DND-41 (cell line): ENCODE data around the gene MAN2B2.

Source experiments
- ATAC-seq: fragments of 200-7000 bp; cut with Tn5 transposase; 3 replicates; pipeline ENCODE4 v1.9.1; 2021; ENCODE audit warnings: low read depth; ENCODE audit not compliant: insufficient read depth
- DNase-seq: peaks from one replicate; pipeline ENCODE4 v3.0.0-alpha.2; 2020
- H2AFZ ChIP-seq: 2 replicates; pipeline ENCODE4 v1.6.0; 2012; ENCODE audit warnings: low read depth, low read length
- H3K27ac ChIP-seq: 2 replicates; pipeline ENCODE4 v1.5.1; 2012; ENCODE audit warnings: low read length, inconsistent platforms
- H3K27me3 ChIP-seq: fragments of 200-600 bp; sonication (generic); 2 replicates; pipeline ENCODE4 v1.6.0; 2012; ENCODE audit warnings: low read length, mild to moderate bottlenecking, inconsistent platforms; ENCODE audit not compliant: insufficient read depth, poor library complexity
- H3K36me3 ChIP-seq: 2 replicates; pipeline ENCODE4 v1.5.1; 2012; ENCODE audit warnings: low read length, inconsistent platforms; ENCODE audit not compliant: insufficient read depth
- H3K4me1 ChIP-seq: 2 replicates; pipeline ENCODE4 v1.5.1; 2012; ENCODE audit warnings: mild to moderate bottlenecking, low read length; ENCODE audit not compliant: insufficient read depth
- H3K4me2 ChIP-seq: 2 replicates; pipeline ENCODE4 v1.6.0; 2012; ENCODE audit warnings: mild to moderate bottlenecking, moderate library complexity, low read length, inconsistent platforms; ENCODE audit not compliant: insufficient read depth
- H3K4me3 ChIP-seq, 2 experiments: fragments of 200-600 bp in 1 of 2; shearing (Covaris generic) in 1 of 2; 2 replicates each; pipeline ENCODE4 v1.5.1; 2012 to 2016; ENCODE audit warnings: inconsistent platforms in 2 of 2, low read length in 2 of 2, mild to moderate bottlenecking in 2 of 2, low read depth in 1 of 2, moderate library complexity in 1 of 2
- H3K79me2 ChIP-seq: 2 replicates; pipeline ENCODE4 v1.6.0; 2012; ENCODE audit warnings: low read length, inconsistent platforms; ENCODE audit not compliant: insufficient read depth
- H3K9ac ChIP-seq: 2 replicates; pipeline ENCODE4 v1.6.0; 2012; ENCODE audit warnings: low read depth, mild to moderate bottlenecking, inconsistent platforms, low read length, moderate library complexity
- H3K9me3 ChIP-seq: 2 replicates; pipeline ENCODE4 v1.5.1; 2012; ENCODE audit warnings: low read length, moderate library complexity, mild to moderate bottlenecking, inconsistent platforms; ENCODE audit not compliant: insufficient read depth, severe bottlenecking
- H4K20me1 ChIP-seq: 2 replicates; pipeline ENCODE4 v1.6.0; 2012; ENCODE audit warnings: low read length; ENCODE audit not compliant: insufficient read depth
- EZH2 ChIP-seq: IDR thresholded peaks from 3 replicates; pipeline ENCODE4 v1.6.1; 2012; ENCODE audit warnings: borderline replicate concordance, low read depth, mild to moderate bottlenecking, moderate library complexity, low read length, inconsistent platforms; ENCODE audit not compliant: severe bottlenecking
- TF ChIP-seq, protein P1 (sequence below): IDR thresholded peaks from 2 replicates; pipeline ENCODE4 v1.5.1; 2012; ENCODE audit warnings: borderline replicate concordance, low read length, moderate library complexity, mild to moderate bottlenecking; ENCODE audit not compliant: poor library complexity, severe bottlenecking; ENCODE audit errors: extremely low read depth

Gene MAN2B2

DNA sequence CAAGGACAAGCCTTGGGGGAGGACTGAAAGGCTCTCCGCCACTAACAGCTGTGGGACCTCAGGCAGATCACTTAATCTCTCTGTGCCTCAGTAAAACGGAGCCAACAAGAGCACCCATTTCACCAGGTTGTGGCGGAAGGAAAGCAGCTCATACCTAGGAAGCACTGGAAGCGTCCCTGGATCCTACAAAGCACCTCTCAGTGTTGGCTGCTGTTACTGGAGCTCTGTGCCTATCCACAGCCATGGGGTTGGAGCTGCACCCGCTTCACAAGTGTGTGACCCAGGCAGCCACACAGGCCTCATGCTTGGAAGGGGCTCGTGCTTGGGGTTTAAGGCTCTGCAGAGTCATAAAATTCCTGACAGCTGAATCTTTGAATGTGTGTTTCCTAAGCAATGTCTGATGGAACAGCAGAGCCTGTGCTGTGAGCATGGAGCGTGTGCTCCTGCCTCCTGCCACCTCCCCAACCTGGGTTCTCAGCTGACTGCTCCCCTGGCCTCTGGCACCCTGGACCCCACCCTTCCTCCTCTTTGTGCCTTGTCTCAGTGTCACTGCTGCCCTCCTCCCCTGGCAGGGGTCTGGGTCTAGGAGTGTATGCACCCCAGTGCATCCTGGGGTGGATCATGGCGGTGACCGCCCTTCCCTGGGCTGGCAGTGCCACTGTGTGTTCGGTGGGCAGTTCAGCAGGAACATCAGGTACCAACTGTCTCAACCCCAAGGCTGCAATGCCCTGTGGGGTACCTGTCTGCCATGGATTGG lies 14.4 kb upstream of the MAN2B2 start:
- Histone ChIP-seq H2AFZ (no peak overlapping the region), H3K27me3 (no peaks in the 10 kb centered on the region), H3K9me3 (no peaks in the 10 kb centered on the region), H3K4me1 (no peaks in the 10 kb centered on the region), H3K9ac (no peak overlapping the region), H3K4me2 (no peak overlapping the region), H3K79me2 (no peaks in the 10 kb centered on the region), H3K36me3 (no peaks in the 10 kb centered on the region), H3K4me3 (no peak overlapping the region), H4K20me1 (peaks cover 3% of the 10 kb centered on the region; the same call in 1 of the 2 replicates), H3K27ac (no peak overlapping the region)
- no peak for DNase-seq
- TF ChIP-seq EZH2, result no peak
- TF ChIP-seq, protein P1, sequence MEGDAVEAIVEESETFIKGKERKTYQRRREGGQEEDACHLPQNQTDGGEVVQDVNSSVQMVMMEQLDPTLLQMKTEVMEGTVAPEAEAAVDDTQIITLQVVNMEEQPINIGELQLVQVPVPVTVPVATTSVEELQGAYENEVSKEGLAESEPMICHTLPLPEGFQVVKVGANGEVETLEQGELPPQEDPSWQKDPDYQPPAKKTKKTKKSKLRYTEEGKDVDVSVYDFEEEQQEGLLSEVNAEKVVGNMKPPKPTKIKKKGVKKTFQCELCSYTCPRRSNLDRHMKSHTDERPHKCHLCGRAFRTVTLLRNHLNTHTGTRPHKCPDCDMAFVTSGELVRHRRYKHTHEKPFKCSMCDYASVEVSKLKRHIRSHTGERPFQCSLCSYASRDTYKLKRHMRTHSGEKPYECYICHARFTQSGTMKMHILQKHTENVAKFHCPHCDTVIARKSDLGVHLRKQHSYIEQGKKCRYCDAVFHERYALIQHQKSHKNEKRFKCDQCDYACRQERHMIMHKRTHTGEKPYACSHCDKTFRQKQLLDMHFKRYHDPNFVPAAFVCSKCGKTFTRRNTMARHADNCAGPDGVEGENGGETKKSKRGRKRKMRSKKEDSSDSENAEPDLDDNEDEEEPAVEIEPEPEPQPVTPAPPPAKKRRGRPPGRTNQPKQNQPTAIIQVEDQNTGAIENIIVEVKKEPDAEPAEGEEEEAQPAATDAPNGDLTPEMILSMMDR, result no peak
- no peak for ATAC-seq

- Histone ChIP-seq H4K20me1 (peaks cover 3% of the 10 kb centered on the region; the same call in 1 of the 2 replicates), H3K4me1 (no peaks in the 10 kb centered on the region), H3K79me2 (no peaks in the 10 kb centered on the region), H3K27me3 (no peaks in the 10 kb centered on the region), H3K9me3 (no peaks in the 10 kb centered on the region), H2AFZ (no peak overlapping the region), H3K36me3 (no peaks in the 10 kb centered on the region), H3K4me3 (no peak overlapping the region), H3K27ac (no peak overlapping the region), H3K4me2 (no peak overlapping the region), H3K9ac (no peak overlapping the region)
- ATAC-seq, result no peak; the same call in 2 of the 3 replicates
- no peak for TF ChIP-seq EZH2
- TF ChIP-seq, protein P1, result no peak
- no peak for DNase-seq
Measured at GRCh38 chr4:6561173-6561516, 13.8 kb upstream of the MAN2B2 start.

DNA sequence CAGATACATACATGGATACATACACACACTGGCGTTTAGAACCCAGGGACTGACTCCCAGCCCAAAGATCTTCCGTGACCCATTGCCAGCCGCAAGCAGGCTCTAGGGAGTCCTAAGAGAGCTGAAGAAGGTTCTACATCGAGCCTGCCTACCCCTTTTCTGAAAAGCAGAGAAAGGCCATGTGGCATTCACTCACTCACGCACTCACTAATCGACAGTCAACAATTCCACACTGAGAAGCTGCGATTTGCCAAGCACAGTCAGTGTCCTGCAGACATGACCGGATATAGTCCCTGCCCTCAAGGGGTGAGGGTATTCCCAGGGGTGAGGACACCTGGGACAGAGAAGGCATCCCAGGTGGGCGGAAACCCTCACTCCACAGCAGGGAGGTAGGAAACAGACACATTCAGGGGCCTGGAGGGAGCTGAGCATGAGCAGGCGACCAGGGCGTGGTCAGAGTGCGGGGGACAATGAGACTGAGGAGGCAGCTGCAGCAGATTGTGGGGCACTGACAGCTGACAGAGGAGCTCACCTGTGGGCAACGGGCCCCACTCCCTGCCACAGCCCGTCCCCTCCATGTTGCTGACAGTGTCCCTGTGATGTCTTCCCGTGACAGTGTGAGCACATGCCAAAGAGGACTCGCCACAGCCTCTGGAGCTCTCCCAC lies 13.2 kb upstream of the MAN2B2 start:
- ATAC-seq (no peak), DNase-seq (no peak)
- Histone ChIP-seq H3K79me2 (no peaks in the 10 kb centered on the region), H2AFZ (no peak overlapping the region), H3K4me1 (no peaks in the 10 kb centered on the region), H3K4me3 (no peak overlapping the region), H3K27ac (no peak overlapping the region), H3K36me3 (no peaks in the 10 kb centered on the region), H4K20me1 (peaks cover 3% of the 10 kb centered on the region; the same call in 1 of the 2 replicates), H3K9me3 (no peaks in the 10 kb centered on the region), H3K4me2 (no peak overlapping the region), H3K9ac (no peak overlapping the region), H3K27me3 (no peaks in the 10 kb centered on the region)
- TF ChIP-seq, protein P1, result no peak
- TF ChIP-seq EZH2, result no peak
